Measurements from ENCODE around the gene PRKAR1B.
A peak's percentile ranks its signal among the peaks of the same experiment; 100 is the strongest.
"Not testable (repeated sequence)": the region's sequence is repeated elsewhere in the genome, so short reads cannot be mapped to it uniquely, and the experiment has no call there.

PRKAR1B gene

GRCh38 chr7:668139-668931 lies 58.7 kb downstream of the PRKAR1B start:
- DNase-seq (ENCODE audit: low read depth): no peak

GRCh38 chr7:666454-667292 lies 60.4 kb downstream of the PRKAR1B start:
- no peak for DNase-seq (ENCODE audit: low read depth)

GRCh38 chr7:665736-666453 lies 61.2 kb downstream of the PRKAR1B start:
- no peak for DNase-seq (ENCODE audit: low read depth)

- DNase-seq (ENCODE audit: low read depth): no peak
These were observed 61.9 kb downstream of the PRKAR1B start for GRCh38 chr7:664997-665735.

GRCh38 chr7:664402-664775 lies 62.7 kb downstream of the PRKAR1B start:
- no peak for DNase-seq (ENCODE audit: low read depth)

GRCh38 chr7:662576-662975 lies 64.5 kb downstream of the PRKAR1B start:
- no peak for DNase-seq (ENCODE audit: low read depth)

GRCh38 chr7:659996-660395 lies 67.1 kb downstream of the PRKAR1B start:
- DNase-seq (ENCODE audit: low read depth): no peak

GRCh38 chr7:659306-659847 lies 67.7 kb downstream of the PRKAR1B start:
- DNase-seq (ENCODE audit: low read depth): no peak

- no peak for DNase-seq (ENCODE audit: low read depth)
These were observed 69.4 kb downstream of the PRKAR1B start for GRCh38 chr7:657565-658119.

GRCh38 chr7:657010-657409 lies 70.1 kb downstream of the PRKAR1B start:
- not testable (repeated sequence) for DNase-seq (ENCODE audit: low read depth)

GRCh38 chr7:655758-656157 lies 71.3 kb downstream of the PRKAR1B start:
- DNase-seq (ENCODE audit: low read depth): no peak

GRCh38 chr7:653829-654764 lies 73.0 kb downstream of the PRKAR1B start:
- DNase-seq (ENCODE audit: low read depth): no peak

- no peak for DNase-seq (ENCODE audit: low read depth)
These were observed 74.2 kb downstream of the PRKAR1B start for GRCh38 chr7:652881-653280.

- DNase-seq (ENCODE audit: low read depth): peak; percentile 10
These were observed 74.9 kb downstream of the PRKAR1B start for GRCh38 chr7:652167-652566.

GRCh38 chr7:651032-651728 lies 75.9 kb downstream of the PRKAR1B start:
- peak; percentile 17 for DNase-seq (ENCODE audit: low read depth)

GRCh38 chr7:650339-651031 lies 76.6 kb downstream of the PRKAR1B start:
- no peak for DNase-seq (ENCODE audit: low read depth)

GRCh38 chr7:646951-647350 lies 80.1 kb downstream of the PRKAR1B start:
- no peak for DNase-seq (ENCODE audit: low read depth)

GRCh38 chr7:646487-646886 lies 80.6 kb downstream of the PRKAR1B start:
- DNase-seq (ENCODE audit: low read depth): no peak

- DNase-seq (ENCODE audit: low read depth): no peak
These were observed 81.5 kb downstream of the PRKAR1B start for GRCh38 chr7:645606-646005.
